Sigmoid colon (tissue), 7 donors: Measurements from ENCODE around the gene IL22RA2. TPM values are rescaled to one million over a fixed set of nuclear protein-coding genes. Genes with fewer than 3 reads are reported as not detected.

ENCODE experiments used
- DNase-seq: peaks from one replicate; pipeline ENCODE4 v3.0.0-alpha.2; 2019
- H3K27ac ChIP-seq, 4 donors: fragments of 200-600 bp; sonication (generic); one replicate each; pipeline ENCODE4 v1.5.1; 2016 to 2019; ENCODE audit warnings: mild to moderate bottlenecking in 1 of 4
- H3K27me3 ChIP-seq, 3 donors: fragments of 200-600 bp; sonication (generic); one replicate each; pipeline ENCODE4 v1.5.1; 2019; ENCODE audit warnings: mild to moderate bottlenecking in 1 of 3
- H3K36me3 ChIP-seq, 4 donors: fragments of 200-600 bp; sonication (generic); one replicate each; pipeline ENCODE4 v1.5.1; 2016 to 2019
- H3K4me1 ChIP-seq, 4 donors: fragments of 200-600 bp; sonication (generic); one replicate each; pipeline ENCODE4 v1.5.1; 2017 to 2019
- H3K4me3 ChIP-seq, 4 donors: fragments of 200-600 bp; sonication (generic); one replicate each; pipeline ENCODE4 v1.5.1; 2017 to 2019; ENCODE audit warnings: mild to moderate bottlenecking in 2 of 4, moderate library complexity in 1 of 4
- H3K9me3 ChIP-seq, 4 donors: fragments of 200-600 bp in 3 of 4; sonication (generic) in 3 of 4; one replicate each; pipeline versions ENCODE4 v1.5.1 to v1.6.1; 2013 to 2019
- CTCF ChIP-seq, 4 experiments: fragments of 450-650 bp in 3 of 4; fragments of 200-600 bp in 1 of 4; IDR thresholded peaks; one replicate each; pipeline ENCODE4 v1.5.1; 2016 to 2019; ENCODE audit warnings: antibody characterized with exemption in 4 of 4, mild to moderate bottlenecking in 3 of 4, moderate library complexity in 2 of 4
- EP300 ChIP-seq, 4 donors: sonication (generic); formaldehyde crosslinking; IDR thresholded peaks; one replicate each; pipeline ENCODE4 v1.6.1; 2017; ENCODE audit warnings: antibody characterized with exemption in 4 of 4
- POLR2A ChIP-seq, 2 donors: fragments of 450-650 bp; IDR thresholded peaks; one replicate each; pipeline ENCODE4 v1.6.1; 2016; ENCODE audit warnings: antibody characterized with exemption in 2 of 2, mild to moderate bottlenecking in 2 of 2, moderate library complexity in 2 of 2
- POLR2AphosphoS5 ChIP-seq, 4 donors: sonication (generic); formaldehyde crosslinking; IDR thresholded peaks; one replicate each; pipeline ENCODE4 v1.6.1; 2017; ENCODE audit warnings: antibody characterized with exemption in 4 of 4
- WGBS, 2 donors: extraction: QIAGEN DNeasy Blood & Tissue Kit; methylation state at CpG; one replicate each; pipeline ENCODE4 v1.1.7; 2013; 5-methylcytosine and 5-hydroxymethylcytosine counted together
- intact Hi-C: fragments of 100-400 bp; cut with DNase I; formaldehyde crosslinking; loops from one replicate; pipeline ENCODE4 v1.15.1; 2023
- polyA plus RNA-seq, 3 donors: library from polyadenylated mRNA; stranded (reverse); fragments of 200-250 nt; gene quantifications; one replicate each; pipeline ENCODE4 v1.2.3, GENCODE V29; 2013
- total RNA-seq, 4 donors: library from RNA; depleted of rRNA; stranded (reverse); fragments of >200 nt; gene quantifications; one replicate each; pipeline ENCODE4 v1.1.0, GENCODE V29; 2016
- donor health status: healthy with polysubstance abuse.
- donor health status: Bipolar disorder and iron deficiency.
- donor health status: healthy.

Gene IL22RA2
- total and polyA plus RNA-seq, 7 donors = 0.35 TPM; not detected in 6

GRCh38 chr6:137175157-137175867, 1.9 kb upstream of the IL22RA2 start:
- H3K27ac ChIP-seq = no peak overlapping the region
- 33 to 65% methylated on average over 4 of the region's 4 CpGs for WGBS, 2 donors
- TF ChIP-seq POLR2AphosphoS5 (IDR thresholded peaks at IDR 0.05) (no peak), POLR2A (IDR thresholded peaks at IDR 0.05) (no peak), EP300 (IDR thresholded peaks at IDR 0.05) (no peak), CTCF (IDR thresholded peaks at IDR 0.05) (no peak)

GRCh38 chr6:137172734-137173431, 561 bp downstream of the IL22RA2 start:
- intact Hi-C loops = no loop called here
- H3K36me3 ChIP-seq = no peaks in the 10 kb centered on the region

More at GRCh38 chr6:137175157-137175867, 1.9 kb upstream of the IL22RA2 start:
- H3K4me3 ChIP-seq = no peak overlapping the region
- H3K9me3 ChIP-seq = no peaks in the 10 kb centered on the region
- H3K36me3 ChIP-seq = no peaks in the 10 kb centered on the region
- intact Hi-C loops = no loop called here
- no peak for DNase-seq
- H3K27me3 ChIP-seq = no peaks in the 10 kb centered on the region
- H3K4me1 ChIP-seq = no peaks in the 10 kb centered on the region

GRCh38 chr6:137171824-137172733, 1.4 kb downstream of the IL22RA2 start:
- no peaks in the 10 kb centered on the region for H3K4me1 ChIP-seq
- TF ChIP-seq EP300 (IDR thresholded peaks at IDR 0.05) (no peak), CTCF (IDR thresholded peaks at IDR 0.05) (no peak), POLR2A (IDR thresholded peaks at IDR 0.05) (no peak), POLR2AphosphoS5 (IDR thresholded peaks at IDR 0.05) (no peak)
- intact Hi-C loops = no loop called here

More at GRCh38 chr6:137172734-137173431, 561 bp downstream of the IL22RA2 start:
- WGBS, 2 donors = 95 to 96% methylated on average over 11 of the region's 11 CpGs
- Histone ChIP-seq H3K4me3 (no peak overlapping the region), H3K27me3 (no peaks in the 10 kb centered on the region), H3K4me1 (no peaks in the 10 kb centered on the region), H3K9me3 (no peaks in the 10 kb centered on the region), H3K27ac (no peak overlapping the region)
- TF ChIP-seq POLR2AphosphoS5 (IDR thresholded peaks at IDR 0.05) (no peak), CTCF (IDR thresholded peaks at IDR 0.05) (no peak), POLR2A (IDR thresholded peaks at IDR 0.05) (no peak), EP300 (IDR thresholded peaks at IDR 0.05) (no peak)
- no peak for DNase-seq

GRCh38 chr6:137171053-137171374, 2.4 kb downstream of the IL22RA2 start:
- Histone ChIP-seq H3K27me3 (no peaks in the 10 kb centered on the region), H3K4me3 (no peak overlapping the region), H3K27ac (no peak overlapping the region), H3K36me3 (no peaks in the 10 kb centered on the region), H3K4me1 (no peaks in the 10 kb centered on the region), H3K9me3 (no peaks in the 10 kb centered on the region)
- intact Hi-C loops = no loop called here
- no peak for DNase-seq
- TF ChIP-seq EP300 (IDR thresholded peaks at IDR 0.05) (no peak), CTCF (IDR thresholded peaks at IDR 0.05) (no peak), POLR2AphosphoS5 (IDR thresholded peaks at IDR 0.05) (no peak), POLR2A (IDR thresholded peaks at IDR 0.05) (no peak)
- 66 to 74% methylated on average over 1 of the region's 1 CpG for WGBS, 2 donors

More at GRCh38 chr6:137171824-137172733, 1.4 kb downstream of the IL22RA2 start:
- Histone ChIP-seq H3K27me3 (no peaks in the 10 kb centered on the region), H3K36me3 (no peaks in the 10 kb centered on the region), H3K27ac (no peak overlapping the region), H3K4me3 (no peak overlapping the region), H3K9me3 (no peaks in the 10 kb centered on the region)
- 62 to 74% methylated on average over 13 of the region's 13 CpGs for WGBS, 2 donors
- DNase-seq = no peak
